ENCODE data around the gene KPNA6. TPM values are rescaled to one million over a fixed set of nuclear protein-coding genes. Genes with fewer than 3 reads are reported as not detected.
"Not testable (repeated sequence)": the region's sequence is repeated elsewhere in the genome, so short reads cannot be mapped to it uniquely, and the experiment has no call there.

KPNA6 gene
- total RNA-seq, 1 donor, result 96.7 TPM

DNA sequence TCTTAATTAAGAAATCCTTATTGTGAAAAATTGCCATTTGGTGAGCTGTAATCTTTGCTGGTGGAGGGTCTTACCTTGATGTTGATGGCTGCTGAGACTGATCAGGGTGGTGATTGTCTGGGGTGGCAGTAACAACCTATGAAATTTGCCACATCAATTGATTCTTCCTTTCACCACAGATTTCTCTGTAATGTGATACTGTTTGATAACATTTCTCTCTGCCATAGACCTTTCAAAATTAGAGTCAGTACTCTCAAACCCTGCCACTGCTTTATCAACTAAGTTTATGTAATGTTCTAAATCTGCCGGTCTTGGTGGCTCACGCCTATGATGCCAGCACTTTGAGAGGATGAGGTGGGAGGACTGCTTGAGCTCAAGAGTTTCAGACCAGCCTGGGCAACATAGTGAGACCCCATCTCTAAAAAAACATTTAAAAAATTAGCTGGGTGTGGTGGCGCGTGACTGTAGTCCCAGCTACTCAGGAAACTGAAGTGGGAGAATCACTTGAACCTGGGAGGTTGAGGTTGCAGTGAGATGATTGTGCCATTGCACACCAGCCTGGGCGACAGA, 5.0 kb downstream of the KPNA6 start:
- H3K4me3 ChIP-seq (ENCODE audit: low read depth, low read length), result no peak overlapping the region
- no peak for DNase-seq (ENCODE audit: low read depth)
- TF ChIP-seq, protein P1, sequence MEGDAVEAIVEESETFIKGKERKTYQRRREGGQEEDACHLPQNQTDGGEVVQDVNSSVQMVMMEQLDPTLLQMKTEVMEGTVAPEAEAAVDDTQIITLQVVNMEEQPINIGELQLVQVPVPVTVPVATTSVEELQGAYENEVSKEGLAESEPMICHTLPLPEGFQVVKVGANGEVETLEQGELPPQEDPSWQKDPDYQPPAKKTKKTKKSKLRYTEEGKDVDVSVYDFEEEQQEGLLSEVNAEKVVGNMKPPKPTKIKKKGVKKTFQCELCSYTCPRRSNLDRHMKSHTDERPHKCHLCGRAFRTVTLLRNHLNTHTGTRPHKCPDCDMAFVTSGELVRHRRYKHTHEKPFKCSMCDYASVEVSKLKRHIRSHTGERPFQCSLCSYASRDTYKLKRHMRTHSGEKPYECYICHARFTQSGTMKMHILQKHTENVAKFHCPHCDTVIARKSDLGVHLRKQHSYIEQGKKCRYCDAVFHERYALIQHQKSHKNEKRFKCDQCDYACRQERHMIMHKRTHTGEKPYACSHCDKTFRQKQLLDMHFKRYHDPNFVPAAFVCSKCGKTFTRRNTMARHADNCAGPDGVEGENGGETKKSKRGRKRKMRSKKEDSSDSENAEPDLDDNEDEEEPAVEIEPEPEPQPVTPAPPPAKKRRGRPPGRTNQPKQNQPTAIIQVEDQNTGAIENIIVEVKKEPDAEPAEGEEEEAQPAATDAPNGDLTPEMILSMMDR (IDR thresholded peaks at IDR 0.05; ENCODE audit: insufficient read depth, low read depth, low read length), result no peak

DNA sequence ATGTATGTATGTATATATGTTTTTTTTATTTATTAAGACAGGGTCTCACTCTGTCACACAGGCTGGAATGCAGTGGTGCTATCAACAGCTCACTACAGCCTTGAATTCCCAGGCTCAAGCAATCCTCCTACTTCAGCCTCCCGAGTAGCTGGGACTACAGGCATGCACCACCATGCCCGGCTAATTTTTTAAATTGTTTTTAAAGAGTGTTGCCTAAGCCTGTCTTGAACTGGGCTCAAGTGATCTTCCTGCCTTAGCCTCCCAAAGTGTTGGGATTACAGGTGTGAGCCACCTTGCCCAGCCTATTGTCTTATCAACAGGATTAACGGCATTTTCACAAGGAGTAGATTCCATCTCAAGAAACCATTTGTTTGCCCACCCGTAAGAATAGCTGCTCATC, 5.6 kb downstream of the KPNA6 start:
- not testable (repeated sequence) for H3K4me3 ChIP-seq (ENCODE audit: low read depth, low read length); DNase-seq (ENCODE audit: low read depth)

GRCh38 chr1:32114420-32114819, 6.6 kb downstream of the KPNA6 start:
- no peak for DNase-seq (ENCODE audit: low read depth)
- H3K4me3 ChIP-seq (ENCODE audit: low read depth, low read length), result no peak overlapping the region
- TF ChIP-seq, protein P1 (IDR thresholded peaks at IDR 0.05; ENCODE audit: insufficient read depth, low read depth, low read length), result no peak

GRCh38 chr1:32115496-32115895, 7.6 kb downstream of the KPNA6 start:
- TF ChIP-seq, protein P1 (IDR thresholded peaks at IDR 0.05; ENCODE audit: insufficient read depth, low read depth, low read length), result no peak
- DNase-seq (ENCODE audit: low read depth), result no peak
- H3K4me3 ChIP-seq (ENCODE audit: low read depth, low read length), result no peak overlapping the region

- TF ChIP-seq, protein P1 (IDR thresholded peaks at IDR 0.05; ENCODE audit: insufficient read depth, low read depth, low read length), result no peak
- no peak for DNase-seq (ENCODE audit: low read depth)
- H3K4me3 ChIP-seq (ENCODE audit: low read depth, low read length), result no peak overlapping the region
These were observed 8.7 kb downstream of the KPNA6 start for GRCh38 chr1:32116531-32116930.

GRCh38 chr1:32122151-32122550, 14.3 kb downstream of the KPNA6 start:
- TF ChIP-seq, protein P1 (IDR thresholded peaks at IDR 0.05; ENCODE audit: insufficient read depth, low read depth, low read length), result no peak
- no peak for DNase-seq (ENCODE audit: low read depth)

DNA sequence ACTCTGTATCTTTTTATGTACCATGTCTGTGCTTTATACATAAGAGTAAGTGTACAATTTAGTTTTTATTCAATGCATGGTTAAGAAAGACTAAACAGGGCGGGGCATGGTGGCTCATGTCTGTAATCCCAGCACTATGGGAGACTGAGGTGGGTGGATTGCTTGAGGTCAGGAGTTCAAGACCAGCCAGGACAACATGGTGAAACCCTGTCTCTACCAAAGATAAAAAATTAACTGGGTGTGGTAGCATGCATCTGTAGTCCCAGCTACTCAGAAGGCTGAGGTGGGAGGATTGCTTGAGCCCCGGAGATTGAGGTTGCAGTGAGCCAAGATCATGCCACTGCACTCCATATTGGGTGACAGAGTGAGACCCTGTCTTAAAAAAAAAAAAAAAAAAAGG, 15.5 kb downstream of the KPNA6 start:
- not testable (repeated sequence) for H3K4me3 ChIP-seq (ENCODE audit: low read depth, low read length); DNase-seq (ENCODE audit: low read depth)

More at GRCh38 chr1:32122151-32122550, 14.3 kb downstream of the KPNA6 start:
- H3K4me3 ChIP-seq (ENCODE audit: low read depth, low read length), result no peak overlapping the region

GRCh38 chr1:32125313-32125712, 17.5 kb downstream of the KPNA6 start:
- no peak for DNase-seq (ENCODE audit: low read depth)
- TF ChIP-seq, protein P1 (IDR thresholded peaks at IDR 0.05; ENCODE audit: insufficient read depth, low read depth, low read length), result no peak
- H3K4me3 ChIP-seq (ENCODE audit: low read depth, low read length), result no peak overlapping the region
